Measurements from ENCODE around the gene TREML4. TPM values are rescaled to one million over a fixed set of nuclear protein-coding genes. Genes with fewer than 3 reads are reported as not detected.

The TREML4 gene
- total and polyA plus RNA-seq, 2 donors, result 0.25 TPM; not detected in 1

DNA sequence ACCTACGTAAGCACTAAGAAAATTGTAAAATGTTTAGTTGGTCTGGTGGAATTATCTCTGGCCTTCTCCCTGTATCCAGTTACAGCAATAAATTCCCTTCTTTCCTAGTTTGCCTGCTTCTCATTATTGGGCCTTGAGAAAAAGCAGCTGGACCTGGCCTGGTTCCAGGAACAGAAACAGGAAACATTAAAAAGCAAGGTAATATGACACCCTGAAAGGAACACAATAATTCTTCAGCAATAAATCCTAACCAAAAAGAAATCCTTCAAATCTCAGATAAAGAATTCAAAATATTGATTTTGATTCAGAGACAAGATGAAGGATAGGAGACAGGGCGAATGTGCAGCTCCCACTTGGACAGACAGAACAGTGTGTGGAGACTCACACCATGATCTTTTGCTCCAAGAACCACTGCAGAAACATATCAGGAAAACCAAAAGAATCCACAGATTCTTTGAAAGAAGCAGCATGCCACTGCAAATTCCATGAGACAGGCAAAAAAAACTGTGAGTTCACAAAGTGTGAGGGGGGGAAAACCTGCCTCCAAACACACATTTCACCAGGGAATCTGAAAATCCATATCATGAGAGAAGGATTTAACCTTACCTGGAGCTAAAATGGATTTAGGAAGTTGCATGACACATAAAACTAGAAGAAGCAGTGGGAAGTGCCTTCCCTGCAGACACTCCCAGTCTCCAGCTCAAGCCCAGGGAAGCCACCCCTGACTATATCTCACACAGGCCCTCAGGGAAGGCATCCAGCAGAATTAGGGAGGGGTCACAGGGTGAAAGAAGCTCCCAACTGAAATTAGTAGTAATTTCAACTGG is 29.4 kb downstream of the TREML4 start:
- WGBS, result 90% methylated on average over 2 of the region's 2 CpGs
- H3K4me3 ChIP-seq (ENCODE audit: low read length in 2 of 2), result no peak overlapping the region
- H3K4me1 ChIP-seq (ENCODE audit: control insufficient read depth in 2 of 2, insufficient read depth in 2 of 2, low read length in 2 of 2), result no peaks in the 10 kb centered on the region
- no peaks in the 10 kb centered on the region for H3K36me3 ChIP-seq (ENCODE audit: control insufficient read depth in 2 of 2, insufficient read depth in 2 of 2, low read length in 1 of 2)
- H3K9me3 ChIP-seq (ENCODE audit: control insufficient read depth in 2 of 2, insufficient read depth in 1 of 2, low read length in 1 of 2), result peaks cover 0 to 5% of the 10 kb centered on the region in 2 donors
- H3K27me3 ChIP-seq (ENCODE audit: control insufficient read depth in 2 of 2, insufficient read depth in 1 of 2, low read length in 1 of 2), result no peaks in the 10 kb centered on the region
- no peak overlapping the region for H3K27ac ChIP-seq (ENCODE audit: low read depth in 1 of 2, low read length in 1 of 2)
- DNase-seq (ENCODE audit: low read depth in 6 of 9, low spot score in 9 of 9), result no peak

DNA sequence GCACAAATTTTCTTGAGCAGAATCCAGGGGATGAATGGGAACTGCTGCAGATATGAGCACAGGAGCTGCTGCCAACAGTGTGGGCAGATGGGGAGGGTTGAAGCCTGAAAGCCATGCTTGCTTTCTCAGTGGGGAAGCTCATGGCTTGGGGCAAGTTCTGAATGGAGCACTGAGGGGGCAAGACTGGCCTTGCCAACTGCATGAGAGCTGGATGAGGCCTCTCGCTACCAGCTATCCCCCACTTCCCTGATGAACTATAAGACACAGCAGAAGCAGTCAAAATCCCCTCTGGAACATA is 30.0 kb downstream of the TREML4 start:
- Histone ChIP-seq H3K9me3 (ENCODE audit: control insufficient read depth in 2 of 2, insufficient read depth in 1 of 2, low read length in 1 of 2) (peaks cover 0 to 5% of the 10 kb centered on the region in 2 donors), H3K27me3 (ENCODE audit: control insufficient read depth in 2 of 2, insufficient read depth in 1 of 2, low read length in 1 of 2) (no peaks in the 10 kb centered on the region), H3K4me3 (ENCODE audit: low read length in 2 of 2) (no peak overlapping the region), H3K36me3 (ENCODE audit: control insufficient read depth in 2 of 2, insufficient read depth in 2 of 2, low read length in 1 of 2) (no peaks in the 10 kb centered on the region), H3K4me1 (ENCODE audit: control insufficient read depth in 2 of 2, insufficient read depth in 2 of 2, low read length in 2 of 2) (no peaks in the 10 kb centered on the region), H3K27ac (ENCODE audit: low read depth in 1 of 2, low read length in 1 of 2) (no peak overlapping the region)
- WGBS, result 100% methylated on average over 1 of the region's 1 CpG
- DNase-seq (ENCODE audit: low read depth in 6 of 9, low spot score in 9 of 9), result no peak

DNA sequence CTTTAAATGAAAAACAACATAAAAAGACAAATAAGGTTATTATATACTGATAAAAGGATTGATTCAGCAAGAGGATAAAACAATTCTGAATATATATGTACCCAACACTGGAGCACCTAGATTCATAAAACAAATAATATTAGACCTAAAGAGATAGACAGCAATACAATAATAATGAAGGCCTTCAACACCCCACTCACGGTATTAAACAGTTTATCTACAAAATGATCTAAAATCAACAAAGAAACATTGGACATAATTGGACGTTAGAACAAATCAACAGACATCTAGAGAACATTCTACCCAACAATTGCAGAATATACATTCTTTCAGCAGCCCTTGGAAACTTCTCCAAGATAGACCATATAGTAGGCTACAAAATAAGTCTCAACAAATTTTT is 34.3 kb downstream of the TREML4 start:
- no peak for DNase-seq (ENCODE audit: low read depth in 6 of 9, low spot score in 9 of 9)
- Histone ChIP-seq H3K27me3 (ENCODE audit: control insufficient read depth in 2 of 2, insufficient read depth in 1 of 2, low read length in 1 of 2) (no peaks in the 10 kb centered on the region), H3K9me3 (ENCODE audit: control insufficient read depth in 2 of 2, insufficient read depth in 1 of 2, low read length in 1 of 2) (peaks cover 0 to 5% of the 10 kb centered on the region in 2 donors), H3K4me1 (ENCODE audit: control insufficient read depth in 2 of 2, insufficient read depth in 2 of 2, low read length in 2 of 2) (no peaks in the 10 kb centered on the region), H3K4me3 (ENCODE audit: low read length in 2 of 2) (no peak overlapping the region), H3K36me3 (ENCODE audit: control insufficient read depth in 2 of 2, insufficient read depth in 2 of 2, low read length in 1 of 2) (no peaks in the 10 kb centered on the region), H3K27ac (ENCODE audit: low read depth in 1 of 2, low read length in 1 of 2) (no peak overlapping the region)
- 93% methylated on average over 2 of the region's 2 CpGs for WGBS

DNA sequence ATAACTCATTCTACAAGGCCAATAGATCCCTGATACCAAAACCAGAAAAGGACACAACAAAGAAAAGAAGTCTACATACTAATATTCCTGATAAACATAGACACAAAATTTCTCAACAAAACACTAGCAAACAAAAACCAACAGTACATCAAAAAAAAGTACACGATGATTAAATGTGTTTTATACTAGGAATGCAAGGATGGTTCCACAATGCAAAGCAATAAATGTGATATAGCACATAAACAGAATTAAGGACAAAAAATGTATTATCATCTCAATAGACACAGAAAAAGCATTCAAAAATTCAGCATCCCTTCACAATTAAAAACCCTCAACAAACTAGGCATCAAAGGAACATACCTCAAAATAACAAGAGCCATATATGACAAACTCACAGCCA is 35.1 kb downstream of the TREML4 start:
- H3K4me1 ChIP-seq (ENCODE audit: control insufficient read depth in 2 of 2, insufficient read depth in 2 of 2, low read length in 2 of 2), result no peaks in the 10 kb centered on the region
- no peaks in the 10 kb centered on the region for H3K36me3 ChIP-seq (ENCODE audit: control insufficient read depth in 2 of 2, insufficient read depth in 2 of 2, low read length in 1 of 2)
- H3K27ac ChIP-seq (ENCODE audit: low read depth in 1 of 2, low read length in 1 of 2), result no peak overlapping the region
- no peaks in the 10 kb centered on the region for H3K27me3 ChIP-seq (ENCODE audit: control insufficient read depth in 2 of 2, insufficient read depth in 1 of 2, low read length in 1 of 2)
- no peak for DNase-seq (ENCODE audit: low read depth in 6 of 9, low spot score in 9 of 9)
- WGBS, result 100% methylated on average over 1 of the region's 1 CpG
- H3K9me3 ChIP-seq (ENCODE audit: control insufficient read depth in 2 of 2, insufficient read depth in 1 of 2, low read length in 1 of 2), result peaks cover 0 to 1% of the 10 kb centered on the region in 2 donors
- H3K4me3 ChIP-seq (ENCODE audit: low read length in 2 of 2), result no peak overlapping the region

DNA sequence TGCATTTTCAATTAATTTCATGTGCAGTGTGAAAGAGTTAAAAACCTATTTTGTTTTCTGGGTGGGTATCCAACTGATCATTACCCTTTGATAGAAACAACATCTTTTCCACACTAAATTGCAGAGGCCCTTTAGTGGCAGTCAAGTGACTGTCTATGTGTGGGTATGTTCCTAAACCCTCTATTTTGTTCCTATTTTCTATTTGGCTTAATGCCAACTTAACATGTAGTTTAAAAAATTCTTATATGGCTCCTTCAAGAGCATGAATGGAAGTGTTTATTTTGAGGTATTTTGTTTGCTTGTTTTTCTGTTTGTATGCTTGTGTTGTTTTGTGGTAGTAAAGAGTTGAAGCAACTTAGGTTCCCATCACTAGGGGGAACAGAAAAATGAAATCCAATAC is 38.4 kb downstream of the TREML4 start:
- DNase-seq (ENCODE audit: low read depth in 6 of 9, low spot score in 9 of 9), result no peak
- Histone ChIP-seq H3K4me1 (ENCODE audit: control insufficient read depth in 2 of 2, insufficient read depth in 2 of 2, low read length in 2 of 2) (no peaks in the 10 kb centered on the region), H3K9me3 (ENCODE audit: control insufficient read depth in 2 of 2, insufficient read depth in 1 of 2, low read length in 1 of 2) (no peaks in the 10 kb centered on the region), H3K36me3 (ENCODE audit: control insufficient read depth in 2 of 2, insufficient read depth in 2 of 2, low read length in 1 of 2) (no peaks in the 10 kb centered on the region), H3K4me3 (ENCODE audit: low read length in 2 of 2) (no peak overlapping the region), H3K27ac (ENCODE audit: low read depth in 1 of 2, low read length in 1 of 2) (no peak overlapping the region), H3K27me3 (ENCODE audit: control insufficient read depth in 2 of 2, insufficient read depth in 1 of 2, low read length in 1 of 2) (no peaks in the 10 kb centered on the region)

DNA sequence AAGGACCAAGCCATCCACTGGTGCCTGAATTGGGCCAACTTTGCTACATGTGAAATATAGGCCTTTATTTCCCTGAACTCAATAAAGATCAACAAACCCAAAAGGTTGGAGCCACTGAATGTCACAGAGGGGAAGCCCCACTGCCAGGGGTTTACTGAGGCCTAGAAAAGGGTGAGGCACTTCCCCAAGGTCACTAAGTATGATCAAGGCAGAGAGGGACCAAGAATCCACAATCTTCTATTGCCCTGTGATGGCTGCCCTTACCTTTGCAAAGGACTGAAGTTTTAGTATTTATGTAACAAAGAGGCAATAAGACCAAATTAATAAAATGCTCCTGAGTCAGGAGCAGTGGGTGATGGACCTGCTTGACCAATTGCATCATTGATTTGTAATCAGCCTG is 40.3 kb downstream of the TREML4 start:
- Histone ChIP-seq H3K4me3 (ENCODE audit: low read length in 2 of 2) (no peak overlapping the region), H3K27ac (ENCODE audit: low read depth in 1 of 2, low read length in 1 of 2) (no peak overlapping the region), H3K9me3 (ENCODE audit: control insufficient read depth in 2 of 2, insufficient read depth in 1 of 2, low read length in 1 of 2) (no peaks in the 10 kb centered on the region), H3K36me3 (ENCODE audit: control insufficient read depth in 2 of 2, insufficient read depth in 2 of 2, low read length in 1 of 2) (no peaks in the 10 kb centered on the region), H3K27me3 (ENCODE audit: control insufficient read depth in 2 of 2, insufficient read depth in 1 of 2, low read length in 1 of 2) (no peaks in the 10 kb centered on the region), H3K4me1 (ENCODE audit: control insufficient read depth in 2 of 2, insufficient read depth in 2 of 2, low read length in 2 of 2) (peaks cover 0 to 4% of the 10 kb centered on the region in 2 donors)
- no peak for DNase-seq (ENCODE audit: low read depth in 6 of 9, low spot score in 9 of 9)

DNA sequence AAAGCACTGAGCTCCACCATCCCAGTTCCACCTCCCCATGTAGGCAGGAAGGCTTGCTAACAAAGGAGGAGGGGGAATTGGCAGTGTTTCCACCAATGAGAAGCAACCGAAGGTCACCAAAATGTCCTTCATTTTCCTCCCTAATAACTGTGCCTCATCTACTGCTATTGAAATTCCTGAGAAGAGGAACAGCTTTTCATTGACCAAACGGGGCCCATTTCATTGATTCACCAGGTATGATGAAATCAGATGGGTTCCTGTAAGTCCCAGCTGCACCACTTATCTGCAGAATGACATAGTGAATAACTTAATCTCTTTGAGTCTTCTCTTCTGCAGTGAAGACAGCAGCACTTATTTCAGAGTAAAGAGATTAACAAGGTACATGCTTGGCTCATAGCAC is 41.0 kb downstream of the TREML4 start:
- peaks cover 0 to 4% of the 10 kb centered on the region in 2 donors for H3K4me1 ChIP-seq (ENCODE audit: control insufficient read depth in 2 of 2, insufficient read depth in 2 of 2, low read length in 2 of 2)
- no peak overlapping the region for H3K4me3 ChIP-seq (ENCODE audit: low read length in 2 of 2)
- H3K27ac ChIP-seq (ENCODE audit: low read depth in 1 of 2, low read length in 1 of 2), result no peak overlapping the region
- no peak for DNase-seq (ENCODE audit: low read depth in 6 of 9, low spot score in 9 of 9)
- H3K9me3 ChIP-seq (ENCODE audit: control insufficient read depth in 2 of 2, insufficient read depth in 1 of 2, low read length in 1 of 2), result no peaks in the 10 kb centered on the region
- H3K27me3 ChIP-seq (ENCODE audit: control insufficient read depth in 2 of 2, insufficient read depth in 1 of 2, low read length in 1 of 2), result no peaks in the 10 kb centered on the region
- no peaks in the 10 kb centered on the region for H3K36me3 ChIP-seq (ENCODE audit: control insufficient read depth in 2 of 2, insufficient read depth in 2 of 2, low read length in 1 of 2)
- WGBS, result 93% methylated on average over 2 of the region's 2 CpGs

DNA sequence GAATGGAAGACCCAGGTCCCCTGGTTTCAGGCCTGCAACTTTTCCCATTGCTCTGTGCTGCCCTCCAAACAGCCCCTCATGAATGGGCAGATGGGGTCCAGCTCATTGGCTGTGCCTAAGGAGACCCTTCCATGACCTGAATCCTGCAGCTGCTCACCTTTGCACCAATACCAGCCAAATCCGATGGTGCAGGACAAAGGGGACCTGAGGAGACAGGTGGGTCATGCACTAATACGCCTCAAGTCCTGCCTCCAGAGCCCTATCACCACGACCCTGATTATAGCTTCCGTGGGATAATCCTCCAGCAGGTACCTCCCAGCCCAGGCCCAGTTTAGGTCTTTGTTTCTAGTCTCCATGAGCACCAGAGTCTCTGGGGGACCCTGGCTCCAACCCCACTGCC is 41.6 kb downstream of the TREML4 start:
- Histone ChIP-seq H3K36me3 (ENCODE audit: control insufficient read depth in 2 of 2, insufficient read depth in 2 of 2, low read length in 1 of 2) (no peaks in the 10 kb centered on the region), H3K4me1 (ENCODE audit: control insufficient read depth in 2 of 2, insufficient read depth in 2 of 2, low read length in 2 of 2) (peaks cover 0 to 4% of the 10 kb centered on the region in 2 donors), H3K9me3 (ENCODE audit: control insufficient read depth in 2 of 2, insufficient read depth in 1 of 2, low read length in 1 of 2) (no peaks in the 10 kb centered on the region), H3K27ac (ENCODE audit: low read depth in 1 of 2, low read length in 1 of 2) (no peak overlapping the region), H3K4me3 (ENCODE audit: low read length in 2 of 2) (no peak overlapping the region), H3K27me3 (ENCODE audit: control insufficient read depth in 2 of 2, insufficient read depth in 1 of 2, low read length in 1 of 2) (no peaks in the 10 kb centered on the region)
- DNase-seq (ENCODE audit: low read depth in 6 of 9, low spot score in 9 of 9), result no peak
- WGBS, result 96% methylated on average over 4 of the region's 4 CpGs

DNA sequence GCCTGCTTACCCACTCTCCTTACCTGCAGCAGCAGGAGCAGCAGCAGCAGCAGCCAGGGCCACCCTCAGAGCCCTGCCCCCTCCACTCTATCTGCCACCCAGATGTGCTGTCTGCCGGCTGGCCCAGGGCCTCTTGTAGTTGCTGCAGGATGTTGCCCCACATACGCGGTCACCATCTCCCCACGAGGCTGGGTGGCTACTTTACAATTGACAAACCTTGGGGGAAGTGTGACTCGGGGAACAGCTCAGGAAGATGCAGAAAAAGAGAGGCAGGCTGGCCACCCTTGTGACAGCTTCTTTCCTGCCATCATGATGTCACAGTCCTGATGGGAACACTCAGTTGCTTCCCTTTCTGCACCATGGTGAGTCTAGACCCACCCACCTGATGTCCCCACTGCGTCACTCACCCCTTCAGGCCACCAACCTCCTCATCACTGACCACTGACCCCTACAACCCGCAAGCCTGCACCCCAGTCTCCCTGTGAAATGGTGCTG is 43.8 kb downstream of the TREML4 start:
- no peak overlapping the region for H3K4me3 ChIP-seq (ENCODE audit: low read length in 2 of 2)
- peaks cover 0 to 4% of the 10 kb centered on the region in 2 donors for H3K4me1 ChIP-seq (ENCODE audit: control insufficient read depth in 2 of 2, insufficient read depth in 2 of 2, low read length in 2 of 2)
- 67% methylated on average over 7 of the region's 7 CpGs for WGBS
- H3K9me3 ChIP-seq (ENCODE audit: control insufficient read depth in 2 of 2, insufficient read depth in 1 of 2, low read length in 1 of 2), result no peaks in the 10 kb centered on the region
- no peaks in the 10 kb centered on the region for H3K36me3 ChIP-seq (ENCODE audit: control insufficient read depth in 2 of 2, insufficient read depth in 2 of 2, low read length in 1 of 2)
- peak in 1 of 9 donors; percentile 31 for DNase-seq (ENCODE audit: low read depth in 6 of 9, low spot score in 9 of 9)
- no peaks in the 10 kb centered on the region for H3K27me3 ChIP-seq (ENCODE audit: control insufficient read depth in 2 of 2, insufficient read depth in 1 of 2, low read length in 1 of 2)
- no peak overlapping the region for H3K27ac ChIP-seq (ENCODE audit: low read depth in 1 of 2, low read length in 1 of 2)
